Subcutaneous adipose tissue (tissue), 4 donors: ENCODE data around the gene SLC6A8. TPM values are rescaled to one million over a fixed set of nuclear protein-coding genes. Genes with fewer than 3 reads are reported as not detected.

ENCODE experiments used
- CTCF ChIP-seq: fragments of 450-650 bp; IDR thresholded peaks from one replicate; pipeline ENCODE4 v1.5.1; 2016; ENCODE audit warnings: low read depth, mild to moderate bottlenecking, control low read depth, antibody characterized with exemption, moderate library complexity
- small RNA-seq: library from RNA; depleted of rRNA; stranded (forward); fragments of <200 nt; gene quantifications from one replicate; pipeline ENCODE3, GENCODE V24; 2016
- total RNA-seq, 4 donors: library from RNA; depleted of rRNA; stranded (reverse); fragments of >200 nt; gene quantifications; one replicate each; pipeline ENCODE4 v1.1.0, GENCODE V29; 2016

The SLC6A8 gene
- total RNA-seq, 4 donors from 2014 or later: 20.2 to 98.0 (median 30.6) TPM

GRCh38 chrX:153739754-153740486, 52.2 kb downstream of the SLC6A8 start:
- no peak for TF ChIP-seq CTCF

GRCh38 chrX:153740631-153741222, 53.0 kb downstream of the SLC6A8 start:
- no peak for TF ChIP-seq CTCF

- TF ChIP-seq CTCF: no peak
These were observed 53.7 kb downstream of the SLC6A8 start for GRCh38 chrX:153741446-153741845.

- no peak for TF ChIP-seq CTCF
These were observed 56.7 kb downstream of the SLC6A8 start for GRCh38 chrX:153744210-153745066.

Small RNA genes lying within 50 kb of the gene (small RNA-seq; reads per million reads assigned to genes)
- not detected for gene RN7SL687P

Other genes starting within 250 kb of the SLC6A8 start
- 1 to 10 TPM in 3 of 4 donors, not detected in 1; 1.1 to 2.8 (median 2.4) TPM for gene TREX2, start 241.9 kb upstream of the SLC6A8 start, total RNA-seq
- 10 to 100 TPM; 14.2 to 29.4 (median 16.3) TPM for gene HAUS7, start 217.3 kb upstream of the SLC6A8 start, total RNA-seq
- gene BGN, start 192.9 kb upstream of the SLC6A8 start, total RNA-seq: 10 to 100 TPM; 13.4 to 43.0 (median 20.0) TPM
- not detected for gene ATP2B3, start 170.3 kb upstream of the SLC6A8 start, total RNA-seq
- gene CCNQ, start 88.8 kb upstream of the SLC6A8 start, total RNA-seq: 10 to 100 TPM; 25.6 to 37.5 (median 30.6) TPM
- under 1 TPM in 3 of 4 donors, not detected in 1; 0.22 to 0.38 (median 0.34) TPM for gene DUSP9, start 40.7 kb upstream of the SLC6A8 start, total RNA-seq
- gene PNCK, start 14.1 kb upstream of the SLC6A8 start, total RNA-seq: 1 to 10 TPM in 2 of 4 donors, not detected in 2; 1.8 to 2.6 TPM
- 100 to 1,000 TPM; 214 to 334 (median 269) TPM for gene BCAP31, start 36.5 kb downstream of the SLC6A8 start, total RNA-seq
- 10 to 100 TPM; 12.4 to 83.8 (median 28.1) TPM for gene ABCD1, start 36.9 kb downstream of the SLC6A8 start, total RNA-seq
- 10 to 100 TPM in 3 of 4 donors, 1 to 10 TPM in 1; 8.8 to 47.3 (median 24.5) TPM for gene PLXNB3, start 76.3 kb downstream of the SLC6A8 start, total RNA-seq
- gene SRPK3, start 93.1 kb downstream of the SLC6A8 start, total RNA-seq: 1 to 10 TPM in 3 of 4 donors, under 1 TPM in 1; 0.49 to 2.1 (median 1.5) TPM
- gene IDH3G, start 106.4 kb downstream of the SLC6A8 start, total RNA-seq: 10 to 100 TPM; 40.9 to 70.0 (median 69.5) TPM
- 100 to 1,000 TPM in 3 of 4 donors, 10 to 100 TPM in 1; 75.4 to 172 (median 140) TPM for gene SSR4, start 106.7 kb downstream of the SLC6A8 start, total RNA-seq
- gene PDZD4, start 142.6 kb downstream of the SLC6A8 start, total RNA-seq: 1 to 10 TPM in 1 of 4 donors, under 1 TPM in 3; 0.65 to 1.3 (median 0.80) TPM
- gene L1CAM, start 198.2 kb downstream of the SLC6A8 start, total RNA-seq: 1 to 10 TPM in 2 of 4 donors, under 1 TPM in 2; 0.68 to 1.5 (median 0.95) TPM
- 10 to 100 TPM in 1 of 4 donors, 1 to 10 TPM in 3; 3.4 to 13.9 (median 5.7) TPM for gene AVPR2, start 216.7 kb downstream of the SLC6A8 start, total RNA-seq
- gene ARHGAP4, start 238.3 kb downstream of the SLC6A8 start, total RNA-seq: 10 to 100 TPM in 3 of 4 donors, 1 to 10 TPM in 1; 8.5 to 37.4 (median 28.2) TPM
- 10 to 100 TPM; 69.4 to 87.8 (median 76.5) TPM for gene NAA10, start 247.1 kb downstream of the SLC6A8 start, total RNA-seq